HUES64 (cell line): Measurements from ENCODE around the gene SERPINB3. TPM values are rescaled to one million over a fixed set of nuclear protein-coding genes. Genes with fewer than 3 reads are reported as not detected.
"Not testable (repeated sequence)": the region's sequence is repeated elsewhere in the genome, so short reads cannot be mapped to it uniquely, and the experiment has no call there.

Experiments
- H3K27ac ChIP-seq: 2 replicates; pipeline ENCODE4 v1.7.0; 2013; ENCODE audit warnings: low read depth, low read length, inconsistent platforms
- H3K27me3 ChIP-seq: 2 replicates; pipeline ENCODE4 v1.6.1; 2013; ENCODE audit warnings: mild to moderate bottlenecking, low read length; ENCODE audit not compliant: insufficient read depth
- H3K36me3 ChIP-seq: 2 replicates; pipeline ENCODE4 v1.6.1; 2013; ENCODE audit warnings: mild to moderate bottlenecking, low read length; ENCODE audit not compliant: insufficient read depth
- H3K4me1 ChIP-seq: 2 replicates; pipeline ENCODE4 v1.6.1; 2013; ENCODE audit warnings: mild to moderate bottlenecking, low read length, moderate library complexity; ENCODE audit not compliant: insufficient read depth
- H3K4me3 ChIP-seq: 2 replicates; pipeline ENCODE4 v1.5.1; 2013; ENCODE audit warnings: mild to moderate bottlenecking, low read length, moderate library complexity
- H3K9ac ChIP-seq: 2 replicates; pipeline ENCODE4 v1.6.1; 2013; ENCODE audit warnings: mild to moderate bottlenecking, low read depth, low read length
- H3K9me3 ChIP-seq: 2 replicates; pipeline ENCODE4 v1.6.1; 2013; ENCODE audit warnings: low read depth, low read length; ENCODE audit not compliant: insufficient read depth
- WGBS: fragments of 150-250, 120-280 bp; methylation state at CpG from one replicate; pipeline ENCODE4 v1.1.7; 2013; ENCODE audit warnings: missing lambda C conversion rate; 5-methylcytosine and 5-hydroxymethylcytosine counted together
- polyA plus RNA-seq, 2 experiments: library from polyadenylated mRNA; stranded (reverse); fragments of 50-300 nt; gene quantifications; one replicate each; pipeline ENCODE4 v1.2.3, GENCODE V29; 2013

SERPINB3 gene
- not detected for polyA plus RNA-seq (2013, experiment 1 of 2)
- not detected for polyA plus RNA-seq (2013, experiment 2 of 2)

GRCh38 chr18:63661750-63662149, at the start of gene SERPINB3:
Gene SERPINB3 (minus strand): TSS chr18:63661893. CDS start chr18:63661216, 677 bp downstream.
- not testable (repeated sequence) for H3K4me1 ChIP-seq, H3K27me3 ChIP-seq, H3K9me3 ChIP-seq, H3K36me3 ChIP-seq, H3K4me3 ChIP-seq, H3K9ac ChIP-seq
- 83% methylated on average over 1 of the region's 3 CpGs for WGBS
- peak within 1 kb of the TSS; percentile 35; the same call in 1 of the 2 replicates for H3K27ac ChIP-seq

DNA sequence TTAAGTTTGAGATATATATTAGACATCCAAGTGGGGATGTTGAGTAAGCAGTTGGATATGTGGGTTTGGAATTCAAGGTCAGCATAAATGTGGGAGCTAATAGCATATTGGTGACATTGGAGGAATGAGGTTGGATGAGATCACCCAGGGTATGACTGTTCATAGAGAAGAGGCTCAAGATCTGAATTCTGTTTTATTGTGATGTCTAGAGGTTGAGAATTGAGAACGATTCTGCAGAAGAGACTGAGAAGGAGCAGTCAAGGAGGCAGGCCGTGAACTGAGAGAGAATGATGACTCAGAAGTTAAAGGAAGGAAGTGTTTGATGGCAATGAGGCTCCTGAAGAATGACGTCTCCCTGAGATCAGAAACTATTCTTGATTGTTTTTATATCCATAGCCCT, 47.0 kb upstream of the SERPINB3 start:
- no peaks in the 10 kb centered on the region for H3K36me3 ChIP-seq
- no peaks in the 10 kb centered on the region for H3K27me3 ChIP-seq
- H3K27ac ChIP-seq: no peak overlapping the region
- 87% methylated on average over 3 of the region's 3 CpGs for WGBS
- H3K9me3 ChIP-seq: peaks cover 11% of the 10 kb centered on the region
- no peak overlapping the region for H3K4me3 ChIP-seq
- H3K4me1 ChIP-seq: no peaks in the 10 kb centered on the region
- H3K9ac ChIP-seq: no peak overlapping the region

DNA sequence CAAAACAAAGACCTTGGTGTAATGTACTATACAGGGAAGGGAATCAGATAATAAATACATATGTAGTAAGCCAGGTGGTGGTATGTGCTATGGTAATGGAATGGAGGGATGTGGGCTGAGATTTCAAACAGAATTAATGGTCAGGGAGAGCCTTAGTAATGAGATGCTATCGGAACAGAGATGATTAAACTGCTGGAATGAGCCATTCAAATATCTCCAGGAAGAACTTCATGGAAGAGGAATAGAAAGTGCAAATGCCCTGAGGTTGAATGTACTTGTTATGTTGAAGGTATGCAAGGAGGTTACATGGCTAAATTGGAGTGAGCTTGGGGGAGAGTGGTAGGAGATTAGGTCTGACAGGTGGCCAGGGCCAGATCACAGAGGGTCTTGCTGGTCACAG, 46.1 kb upstream of the SERPINB3 start:
- Histone ChIP-seq H3K9me3 (0 out of 2 replicates have a peak, but pooled peaks cover 3% of the 10 kb centered on the region), H3K36me3 (no peaks in the 10 kb centered on the region), H3K27ac (no peak overlapping the region), H3K9ac (no peak overlapping the region), H3K4me3 (no peak overlapping the region), H3K4me1 (no peaks in the 10 kb centered on the region), H3K27me3 (no peaks in the 10 kb centered on the region)
- 88% methylated on average over 1 of the region's 1 CpG for WGBS

DNA sequence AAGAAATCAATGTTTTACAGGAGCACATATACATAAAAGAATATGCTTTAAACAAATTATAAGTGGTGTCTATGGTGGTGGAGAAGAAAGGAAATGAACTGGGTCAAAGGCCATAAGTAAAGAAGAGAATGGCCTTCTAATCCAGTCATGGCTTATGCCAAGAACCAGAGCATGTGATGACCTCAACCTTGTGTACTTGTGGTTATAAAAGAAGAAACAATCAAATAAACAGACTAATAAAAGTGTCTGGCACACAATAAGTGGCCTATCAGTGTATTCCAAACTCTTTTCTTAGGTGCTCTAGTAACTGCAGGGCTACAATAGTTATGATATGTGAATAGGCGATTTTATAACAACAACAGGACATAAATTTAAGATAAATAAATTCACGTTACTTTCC, 43.7 kb upstream of the SERPINB3 start:
- Histone ChIP-seq H3K9ac (no peak overlapping the region), H3K36me3 (no peaks in the 10 kb centered on the region), H3K27me3 (no peaks in the 10 kb centered on the region), H3K9me3 (no peaks in the 10 kb centered on the region), H3K4me3 (no peak overlapping the region), H3K4me1 (no peaks in the 10 kb centered on the region), H3K27ac (no peak overlapping the region)
- WGBS: 100% methylated on average over 1 of the region's 2 CpGs

GRCh38 chr18:63702660-63703059, 41.0 kb upstream of the SERPINB3 start, which contains the start of gene SERPINB11:
Gene SERPINB11 (plus strand): TSS chr18:63702960. CDS start chr18:63710194, 7,234 bp downstream.
- Histone ChIP-seq H3K27ac (no peak within 1 kb of the TSS), H3K9me3 (no peaks in the 10 kb centered on the region), H3K4me3 (no peak within 1 kb of the TSS), H3K36me3 (no peaks in the 10 kb centered on the region), H3K4me1 (no peaks in the 10 kb centered on the region), H3K9ac (no peak within 1 kb of the TSS), H3K27me3 (no peaks in the 10 kb centered on the region)
- 96% methylated on average over 2 of the region's 2 CpGs for WGBS

DNA sequence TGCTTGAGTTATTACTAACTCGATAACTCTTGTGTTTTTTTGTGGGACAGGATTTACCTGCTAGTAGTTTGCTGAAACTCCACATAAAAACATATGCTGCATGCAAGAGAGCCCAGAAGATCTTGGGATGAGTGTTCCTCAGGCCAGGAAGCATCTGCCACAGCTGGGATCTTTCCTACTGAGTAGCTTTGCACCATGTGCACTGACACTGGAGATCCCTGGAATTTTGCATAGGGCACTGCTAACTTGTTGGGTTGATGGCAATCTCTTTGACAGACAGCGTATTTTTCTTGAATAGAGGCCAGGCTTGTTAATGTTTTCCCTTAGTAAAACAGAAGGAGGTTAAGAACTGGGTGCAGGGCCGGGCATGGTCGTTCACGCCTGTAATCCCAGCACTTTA, 40.3 kb upstream of the SERPINB3 start:
- Histone ChIP-seq H3K27me3 (no peaks in the 10 kb centered on the region), H3K27ac (no peak overlapping the region), H3K9ac (no peak overlapping the region), H3K4me1 (no peaks in the 10 kb centered on the region), H3K9me3 (no peaks in the 10 kb centered on the region), H3K36me3 (no peaks in the 10 kb centered on the region), H3K4me3 (no peak overlapping the region)
- 98% methylated on average over 5 of the region's 5 CpGs for WGBS

DNA sequence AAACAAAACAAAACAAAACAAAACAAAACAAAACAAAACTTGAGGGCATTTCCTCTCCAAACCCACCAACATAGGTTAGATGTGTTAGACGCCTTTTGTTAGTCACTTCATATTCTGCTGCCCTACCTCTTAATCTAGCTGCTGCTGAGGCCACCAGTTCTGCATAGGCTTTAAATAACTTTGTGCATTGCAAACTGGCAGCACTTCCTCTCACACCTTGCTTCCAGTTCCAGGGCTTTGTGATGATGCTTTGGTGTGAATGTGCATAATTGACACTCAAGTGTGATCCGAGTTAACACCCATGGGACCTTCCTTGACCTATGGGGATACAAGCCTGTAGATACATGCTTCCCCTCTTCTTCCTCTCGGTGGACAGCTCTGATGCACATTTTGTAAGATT, 38.8 kb upstream of the SERPINB3 start:
- H3K9ac ChIP-seq: no peak overlapping the region
- no peaks in the 10 kb centered on the region for H3K4me1 ChIP-seq
- H3K9me3 ChIP-seq: no peaks in the 10 kb centered on the region
- no peaks in the 10 kb centered on the region for H3K36me3 ChIP-seq
- H3K27me3 ChIP-seq: no peaks in the 10 kb centered on the region
- WGBS: 93% methylated on average over 3 of the region's 3 CpGs
- no peak overlapping the region for H3K27ac ChIP-seq
- no peak overlapping the region for H3K4me3 ChIP-seq

DNA sequence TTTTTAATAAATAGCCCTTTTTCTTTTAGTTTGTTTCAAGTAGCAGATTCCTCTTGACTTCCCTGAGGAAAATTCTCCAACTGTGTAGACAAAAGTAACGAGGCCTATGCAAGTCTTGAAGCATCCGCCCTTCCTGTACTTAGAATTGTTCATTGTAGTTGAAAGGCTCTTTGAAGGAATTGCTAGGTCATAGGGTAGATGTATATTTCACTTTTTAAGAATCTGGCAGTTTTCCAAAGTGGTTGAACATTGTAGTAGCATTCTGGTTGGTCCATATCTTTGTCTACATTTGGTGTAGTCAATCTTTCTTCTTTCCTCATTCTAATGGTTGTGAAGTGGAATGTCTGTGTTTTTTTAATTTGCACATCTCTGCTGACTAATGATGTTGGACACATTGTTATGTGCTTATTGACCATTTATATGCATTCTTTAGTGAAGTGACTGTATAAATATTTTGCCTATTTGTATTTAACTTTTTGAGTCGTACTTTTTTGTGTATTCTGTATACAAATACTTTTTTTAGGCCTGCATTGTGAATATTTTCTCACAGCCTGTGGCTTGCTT, 35.5 kb upstream of the SERPINB3 start:
- Histone ChIP-seq H3K27me3 (no peaks in the 10 kb centered on the region), H3K36me3 (no peaks in the 10 kb centered on the region), H3K27ac (no peak overlapping the region), H3K4me3 (no peak overlapping the region), H3K9me3 (no peaks in the 10 kb centered on the region), H3K9ac (no peak overlapping the region), H3K4me1 (no peaks in the 10 kb centered on the region)
- 92% methylated on average over 2 of the region's 3 CpGs for WGBS

DNA sequence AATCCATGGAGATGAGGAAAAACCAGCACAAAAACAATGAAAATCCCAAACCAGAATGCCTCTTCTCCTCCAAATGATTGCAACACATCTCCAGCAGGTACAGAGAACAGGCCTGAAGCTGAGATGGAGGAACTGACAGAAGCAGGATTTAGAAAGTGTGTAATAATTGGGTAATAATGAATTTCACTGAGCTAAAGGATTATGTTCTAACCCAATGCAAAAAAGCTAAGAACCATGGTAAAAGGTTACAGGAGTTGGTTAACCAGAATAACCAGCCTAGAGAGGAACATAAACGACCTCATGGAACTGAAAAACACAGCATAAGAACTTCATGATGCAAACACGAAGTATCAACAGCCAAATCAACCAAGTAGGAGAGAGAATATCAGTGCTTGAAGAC, 27.4 kb upstream of the SERPINB3 start:
- Histone ChIP-seq H3K4me1 (no peaks in the 10 kb centered on the region), H3K9me3 (peaks cover 6% of the 10 kb centered on the region; the same call in 1 of the 2 replicates), H3K36me3 (no peaks in the 10 kb centered on the region), H3K4me3 (no peak overlapping the region), H3K27me3 (no peaks in the 10 kb centered on the region), H3K27ac (no peak overlapping the region), H3K9ac (no peak overlapping the region)
- 94% methylated on average over 2 of the region's 2 CpGs for WGBS

DNA sequence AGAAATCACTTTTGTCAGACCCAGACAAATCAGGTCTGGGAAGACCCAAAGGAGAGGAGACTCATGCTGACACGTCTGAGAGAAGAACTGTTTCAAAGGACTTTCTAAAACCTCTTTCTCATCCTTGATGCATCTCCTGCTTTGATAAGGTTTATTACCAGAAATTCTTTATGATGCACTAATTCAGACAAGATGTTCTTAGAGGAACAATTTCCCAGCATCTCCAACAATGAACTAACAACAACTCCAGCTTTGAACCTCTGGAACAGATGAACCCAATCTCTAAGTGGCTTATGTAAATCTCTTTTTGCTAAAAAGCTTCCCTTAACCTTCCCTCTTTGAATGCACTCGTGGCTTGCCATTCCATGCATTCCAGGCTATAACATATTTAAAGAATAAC, 25.2 kb upstream of the SERPINB3 start:
- peaks cover 6% of the 10 kb centered on the region; the same call in 1 of the 2 replicates for H3K9me3 ChIP-seq
- H3K4me1 ChIP-seq: peaks cover 13% of the 10 kb centered on the region; the same call in 1 of the 2 replicates
- H3K27ac ChIP-seq: no peak overlapping the region
- no peaks in the 10 kb centered on the region for H3K36me3 ChIP-seq
- no peak overlapping the region for H3K9ac ChIP-seq
- no peaks in the 10 kb centered on the region for H3K27me3 ChIP-seq
- H3K4me3 ChIP-seq: no peak overlapping the region
- 87% methylated on average over 1 of the region's 2 CpGs for WGBS

DNA sequence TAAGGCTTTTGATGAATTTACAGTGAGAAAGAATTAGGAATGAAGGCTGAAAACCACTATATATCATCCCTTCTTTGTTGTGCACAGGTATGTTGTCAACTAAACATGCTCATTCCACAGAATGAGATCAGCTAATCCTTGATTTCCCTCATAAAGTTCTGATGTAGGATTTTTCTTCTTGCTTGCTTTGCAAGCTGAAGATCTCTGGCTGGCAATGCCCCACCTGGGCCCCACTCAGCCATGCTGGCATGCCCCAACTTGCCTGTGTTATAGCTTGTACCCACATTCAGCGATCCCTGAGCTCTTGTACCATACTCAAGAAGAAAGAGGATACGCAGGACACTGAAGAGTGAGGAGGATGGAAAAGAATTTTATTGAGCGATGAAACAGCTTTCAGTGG, 23.0 kb upstream of the SERPINB3 start:
- H3K27me3 ChIP-seq: no peaks in the 10 kb centered on the region
- H3K4me3 ChIP-seq: no peak overlapping the region
- WGBS: 97% methylated on average over 3 of the region's 3 CpGs
- peaks cover 13% of the 10 kb centered on the region; the same call in 1 of the 2 replicates for H3K4me1 ChIP-seq
- no peaks in the 10 kb centered on the region for H3K36me3 ChIP-seq
- H3K27ac ChIP-seq: no peak overlapping the region
- H3K9me3 ChIP-seq: peaks cover 6% of the 10 kb centered on the region; the same call in 1 of the 2 replicates
- H3K9ac ChIP-seq: no peak overlapping the region

DNA sequence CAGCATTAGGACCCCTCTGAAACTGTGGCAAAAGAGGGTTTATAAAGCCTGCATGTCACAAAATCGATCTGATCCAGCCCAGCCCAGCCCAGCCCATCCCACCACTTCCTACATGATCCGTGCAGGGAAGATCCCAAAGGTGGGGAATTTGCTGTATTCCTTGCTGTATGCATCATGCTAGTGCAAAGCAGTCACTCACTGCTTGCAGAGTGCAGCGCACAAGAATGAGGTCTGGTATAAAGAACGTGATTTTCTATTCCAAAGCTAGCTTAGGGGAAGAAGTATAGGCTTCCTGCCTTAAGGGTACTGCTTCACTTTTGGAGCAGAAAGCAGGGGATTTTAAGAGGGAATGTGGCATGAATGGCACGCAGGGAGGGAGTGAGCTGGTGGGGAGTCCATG, 22.2 kb upstream of the SERPINB3 start:
- H3K27ac ChIP-seq: no peak overlapping the region
- H3K9me3 ChIP-seq: peaks cover 6% of the 10 kb centered on the region; the same call in 1 of the 2 replicates
- H3K9ac ChIP-seq: no peak overlapping the region
- H3K27me3 ChIP-seq: no peaks in the 10 kb centered on the region
- no peaks in the 10 kb centered on the region for H3K36me3 ChIP-seq
- 65% methylated on average over 5 of the region's 5 CpGs for WGBS
- no peak overlapping the region for H3K4me3 ChIP-seq
- H3K4me1 ChIP-seq: peaks cover 13% of the 10 kb centered on the region; the same call in 1 of the 2 replicates
